Fibroblast of mammary gland (primary cell): ENCODE data around the gene BAHD1.

Source experiments
- DNase-seq: peaks from one replicate; pipeline ENCODE4 v3.0.0-alpha.2; 2010; ENCODE audit warnings: low read depth
- H3K4me3 ChIP-seq: 2 replicates; pipeline ENCODE4 v1.5.1; 2011; ENCODE audit warnings: low read depth, mild to moderate bottlenecking, low read length, moderate library complexity; ENCODE audit not compliant: control insufficient read depth
- TF ChIP-seq, protein P1 (sequence below): conservative IDR thresholded peaks from 2 replicates; pipeline ENCODE4 v1.5.1; 2011; ENCODE audit warnings: low read depth, low read length, inconsistent platforms; ENCODE audit not compliant: control insufficient read depth, insufficient read depth

Gene BAHD1

DNA sequence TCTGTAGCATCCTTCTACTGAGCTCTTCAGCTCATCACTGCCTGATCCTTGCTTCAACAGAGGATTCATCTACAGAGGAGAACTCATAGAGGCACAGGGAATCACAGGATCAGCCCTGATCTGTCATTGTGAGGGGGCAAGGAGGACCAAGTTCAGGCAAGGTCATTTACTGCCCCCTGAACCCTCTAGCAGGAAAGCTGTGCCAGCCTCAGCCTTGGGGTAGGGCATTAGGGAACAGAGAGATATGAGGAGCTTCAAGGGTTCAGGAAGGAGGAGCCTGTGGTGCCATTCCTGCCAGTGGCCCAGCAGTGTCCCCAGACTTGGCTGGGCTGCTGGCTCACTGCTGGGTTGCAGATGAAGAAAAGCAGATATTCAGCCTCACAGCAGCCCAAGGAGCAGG, 38.3 kb downstream of the BAHD1 start:
- TF ChIP-seq, protein P1, sequence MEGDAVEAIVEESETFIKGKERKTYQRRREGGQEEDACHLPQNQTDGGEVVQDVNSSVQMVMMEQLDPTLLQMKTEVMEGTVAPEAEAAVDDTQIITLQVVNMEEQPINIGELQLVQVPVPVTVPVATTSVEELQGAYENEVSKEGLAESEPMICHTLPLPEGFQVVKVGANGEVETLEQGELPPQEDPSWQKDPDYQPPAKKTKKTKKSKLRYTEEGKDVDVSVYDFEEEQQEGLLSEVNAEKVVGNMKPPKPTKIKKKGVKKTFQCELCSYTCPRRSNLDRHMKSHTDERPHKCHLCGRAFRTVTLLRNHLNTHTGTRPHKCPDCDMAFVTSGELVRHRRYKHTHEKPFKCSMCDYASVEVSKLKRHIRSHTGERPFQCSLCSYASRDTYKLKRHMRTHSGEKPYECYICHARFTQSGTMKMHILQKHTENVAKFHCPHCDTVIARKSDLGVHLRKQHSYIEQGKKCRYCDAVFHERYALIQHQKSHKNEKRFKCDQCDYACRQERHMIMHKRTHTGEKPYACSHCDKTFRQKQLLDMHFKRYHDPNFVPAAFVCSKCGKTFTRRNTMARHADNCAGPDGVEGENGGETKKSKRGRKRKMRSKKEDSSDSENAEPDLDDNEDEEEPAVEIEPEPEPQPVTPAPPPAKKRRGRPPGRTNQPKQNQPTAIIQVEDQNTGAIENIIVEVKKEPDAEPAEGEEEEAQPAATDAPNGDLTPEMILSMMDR = no peak
- no peak for DNase-seq
- no peak overlapping the region for H3K4me3 ChIP-seq

DNA sequence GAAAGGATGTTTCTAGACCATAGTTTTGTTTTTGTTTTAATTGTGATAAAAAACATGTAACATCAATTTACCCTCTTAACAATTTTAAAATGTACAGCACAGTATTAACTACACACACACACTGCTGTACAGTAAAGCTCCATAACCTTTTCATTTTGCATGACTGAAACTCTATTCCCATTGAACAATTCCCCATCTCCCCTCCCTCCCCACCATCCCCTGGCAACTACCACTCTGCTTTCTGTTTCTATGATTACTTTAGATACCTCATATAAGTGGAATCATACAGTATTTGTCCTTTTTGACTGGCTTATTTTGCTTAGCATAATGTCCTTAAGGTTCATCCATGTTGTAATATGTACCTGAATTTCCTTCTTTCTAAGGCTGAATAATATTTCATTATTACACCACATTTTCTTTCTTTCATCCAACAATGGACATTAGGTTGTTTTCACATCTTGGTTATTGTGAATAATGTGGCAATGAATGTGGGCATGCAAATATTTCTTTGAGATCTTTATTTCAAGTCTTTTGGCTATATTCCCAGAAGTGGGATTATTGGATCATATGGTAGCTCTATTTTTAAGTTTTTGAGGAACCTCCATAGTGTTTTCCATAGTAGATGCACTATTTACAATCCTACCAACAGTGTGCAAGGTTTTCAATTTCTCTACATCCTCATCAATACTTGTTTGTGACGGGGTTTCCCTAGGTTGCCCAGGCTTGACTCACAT, 40.8 kb downstream of the BAHD1 start:
- TF ChIP-seq, protein P1 = no peak
- no peak overlapping the region for H3K4me3 ChIP-seq
- DNase-seq = no peak

DNA sequence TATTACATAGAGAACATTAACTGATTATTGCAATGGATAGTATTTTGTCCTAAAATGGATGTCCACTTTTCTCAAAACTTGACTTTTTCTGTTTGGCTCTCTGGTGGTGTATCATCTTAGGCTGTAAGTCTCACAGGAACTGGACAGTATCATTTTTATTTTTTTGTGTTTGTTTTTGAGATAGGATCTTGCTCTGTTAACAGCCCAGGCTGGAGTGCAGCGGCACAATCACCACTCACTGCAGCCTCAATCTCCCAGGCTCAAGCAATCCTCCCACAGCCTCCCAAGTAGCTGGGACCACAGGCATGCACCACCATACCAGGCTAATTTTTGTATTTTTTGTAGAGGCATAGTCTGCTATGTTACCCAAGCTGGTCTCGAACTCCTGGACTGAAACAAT, 43.2 kb downstream of the BAHD1 start:
- DNase-seq = no peak
- no peak overlapping the region for H3K4me3 ChIP-seq
- TF ChIP-seq, protein P1 = no peak

DNA sequence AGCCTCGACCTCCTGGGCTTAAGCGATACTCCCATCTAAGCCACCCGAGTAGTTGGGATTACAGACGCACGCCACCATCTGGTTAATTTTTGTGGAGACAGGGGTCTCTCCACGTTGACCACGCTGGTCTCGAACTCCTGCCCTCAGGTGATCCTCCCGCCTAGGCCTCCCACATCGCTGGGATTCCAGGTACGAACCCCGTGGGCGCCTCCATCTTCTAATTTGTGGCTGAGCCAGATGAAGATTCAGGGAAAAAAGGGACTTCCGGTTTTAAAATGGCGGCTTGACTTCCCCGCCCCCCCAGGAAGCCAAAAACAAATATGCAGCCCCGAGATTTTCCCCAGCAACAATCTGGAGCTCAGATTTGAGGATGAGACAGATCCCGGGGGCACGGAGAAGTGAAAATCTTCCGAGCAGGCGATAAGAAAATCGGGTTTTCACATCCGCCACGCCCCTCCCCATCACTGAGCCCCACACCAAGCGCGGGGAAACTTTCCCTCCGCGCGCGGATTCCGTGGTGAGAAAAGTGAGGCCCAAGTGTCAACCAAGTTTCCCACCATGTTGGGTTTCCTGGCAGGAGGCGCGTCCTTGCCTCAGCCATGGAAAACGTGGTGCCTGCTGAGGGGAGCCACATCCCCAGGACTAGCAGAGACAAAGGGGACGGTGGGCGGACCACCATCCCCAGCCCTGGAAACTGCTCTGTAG, 45.5 kb downstream of the BAHD1 start:
- H3K4me3 ChIP-seq = no peak overlapping the region
- TF ChIP-seq, protein P1 = no peak
- no peak for DNase-seq

DNA sequence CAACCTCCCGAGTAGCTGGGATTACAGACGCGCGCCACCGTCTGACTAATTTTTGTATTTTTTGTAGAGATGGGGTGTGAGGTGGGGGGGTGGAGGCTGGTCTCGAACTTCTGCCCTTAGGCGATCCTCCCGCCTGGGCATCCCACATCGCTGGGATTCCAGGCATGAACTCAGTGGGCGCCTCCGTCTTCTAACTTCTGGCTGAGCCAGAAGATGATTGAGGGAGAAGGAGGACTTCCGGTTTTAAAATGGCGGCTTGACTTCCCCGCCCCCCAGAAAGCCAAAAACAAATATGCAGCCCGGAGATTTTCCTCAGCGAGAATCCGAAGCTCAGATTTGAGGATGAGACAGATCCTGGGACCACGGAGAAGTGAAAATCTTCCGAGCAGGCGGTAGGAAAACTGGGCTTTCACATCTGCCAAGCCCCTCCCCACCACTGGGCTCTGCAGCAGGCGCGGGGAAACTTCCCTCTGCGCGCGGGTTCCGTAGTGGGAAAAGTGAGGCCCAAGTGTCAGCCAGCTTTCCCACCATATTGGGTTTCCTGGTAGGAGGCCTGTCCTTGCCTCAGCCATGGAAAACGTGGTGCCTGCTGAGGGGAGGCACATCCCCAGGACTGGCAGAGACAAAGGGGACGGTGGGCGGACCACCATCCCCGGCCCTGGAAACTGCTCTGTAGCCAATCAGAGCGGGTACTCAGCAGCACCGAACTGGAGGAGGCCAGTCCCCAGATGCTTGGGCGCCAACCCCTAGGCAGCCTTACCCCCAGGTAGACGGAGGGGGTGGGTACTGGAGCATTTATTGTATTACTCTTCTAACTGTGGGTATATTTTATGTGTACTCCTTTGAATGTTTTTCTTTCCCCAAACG, 47.3 kb downstream of the BAHD1 start:
- no peak for DNase-seq
- TF ChIP-seq, protein P1 = no peak

DNA sequence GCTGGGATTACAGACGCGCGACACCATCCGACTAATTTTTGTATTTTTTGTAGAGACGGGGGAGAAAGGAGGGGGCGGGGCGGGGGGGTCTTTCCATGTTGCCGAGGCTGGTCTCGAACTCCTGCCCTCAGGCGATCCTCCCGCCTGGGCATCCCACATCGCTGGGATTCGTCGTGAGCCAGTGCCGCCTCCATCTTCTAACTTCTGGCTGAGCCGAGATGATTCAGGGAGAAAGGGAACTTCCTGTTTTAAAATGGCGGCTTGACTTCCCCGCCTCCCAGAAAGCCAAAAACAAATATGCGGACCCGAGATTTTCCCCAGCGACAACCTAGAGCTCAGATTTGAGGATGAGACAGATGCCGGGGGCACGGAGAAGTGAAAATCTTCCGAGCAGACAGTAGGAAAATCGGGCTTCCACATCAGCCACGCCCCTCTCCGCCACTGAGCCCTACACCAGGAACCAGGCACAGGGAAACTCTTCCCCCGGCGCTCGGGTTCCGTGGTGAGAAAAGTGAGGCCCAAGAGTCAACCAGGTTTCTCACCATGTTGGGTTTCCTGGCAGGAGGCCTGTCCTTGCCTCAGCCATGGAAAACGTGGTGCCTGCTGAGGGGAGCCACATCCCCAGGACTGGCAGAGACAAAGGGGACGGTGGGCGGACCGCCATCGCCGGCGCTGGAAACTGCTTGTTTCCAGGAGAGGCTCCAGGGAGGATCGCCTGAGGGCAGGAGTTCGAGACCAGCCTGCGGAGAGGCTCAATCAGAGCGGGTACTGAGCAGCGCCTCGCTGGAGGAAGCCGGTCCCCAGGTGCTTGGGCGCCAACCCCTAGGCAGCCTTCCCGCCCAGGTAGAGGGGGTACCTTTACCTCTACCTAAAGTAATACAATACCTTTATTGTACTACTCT, 48.8 kb downstream of the BAHD1 start:
- H3K4me3 ChIP-seq = no peak overlapping the region
- TF ChIP-seq, protein P1 = no peak
- DNase-seq = no peak

More for the DNA sequence above, 47.3 kb downstream of the BAHD1 start:
- no peak overlapping the region for H3K4me3 ChIP-seq
